Gastrocnemius medialis (tissue), 4 donors: ENCODE measurements around the gene GP9.
"Not testable (repeated sequence)": the region's sequence is repeated elsewhere in the genome, so short reads cannot be mapped to it uniquely, and the experiment has no call there.

ENCODE experiments used
- CTCF ChIP-seq, 5 experiments: fragments of 450-650 bp in 3 of 5; fragments of 200-600 bp in 2 of 5; sonication (generic) in 2 of 5; IDR thresholded peaks in 4 of 5; conservative IDR thresholded peaks in 1 of 5; 1 replicate in 4 of 5; 2 replicates in 1 of 5; pipeline ENCODE4 v1.5.1; 2016 to 2019; ENCODE audit warnings: antibody characterized with exemption in 5 of 5, mild to moderate bottlenecking in 3 of 5, moderate library complexity in 3 of 5
- POLR2A ChIP-seq, 2 donors: fragments of 450-650 bp; IDR thresholded peaks; one replicate each; pipeline ENCODE4 v1.6.1; 2017; ENCODE audit warnings: antibody characterized with exemption in 2 of 2, mild to moderate bottlenecking in 2 of 2, moderate library complexity in 2 of 2

GRCh38 chr3:129111076-129111780 is 50.6 kb downstream of the GP9 start:
- TF ChIP-seq CTCF (IDR thresholded peaks at IDR 0.05 in 4 of 5, conservative IDR thresholded peaks at IDR 0.05 in 1 of 5); POLR2A (IDR thresholded peaks at IDR 0.05): not testable (repeated sequence)
